ENCODE results near the gene IL15. TPM values are rescaled to one million over a fixed set of nuclear protein-coding genes. Genes with fewer than 3 reads are reported as not detected.

IL15 gene
- total and polyA plus RNA-seq, 2 of the 8 experiments (the other 6 are each of a cell fraction or from before 2014, with no cell fraction given): 0.30 to 0.61 TPM

DNA sequence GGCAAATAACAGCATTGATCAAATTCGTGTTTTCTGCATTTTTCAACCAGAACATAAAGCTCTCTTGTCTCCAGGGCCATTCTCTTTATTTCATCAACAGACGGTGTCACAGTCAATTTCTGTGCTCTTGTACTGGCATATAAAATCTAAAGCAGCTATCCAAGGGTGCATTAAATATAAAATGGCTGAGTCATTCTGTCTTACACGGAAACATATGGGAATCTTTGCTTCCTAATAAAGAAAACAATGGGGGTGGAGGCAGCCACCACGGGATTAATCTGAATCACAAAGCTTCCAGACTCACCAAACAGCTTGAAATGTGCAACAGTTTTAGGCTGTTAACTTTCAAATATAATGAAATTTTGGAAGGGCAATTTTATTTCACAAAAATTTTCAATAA lies 132.6 kb downstream of the IL15 start (continued):
- TF ChIP-seq, protein P1, sequence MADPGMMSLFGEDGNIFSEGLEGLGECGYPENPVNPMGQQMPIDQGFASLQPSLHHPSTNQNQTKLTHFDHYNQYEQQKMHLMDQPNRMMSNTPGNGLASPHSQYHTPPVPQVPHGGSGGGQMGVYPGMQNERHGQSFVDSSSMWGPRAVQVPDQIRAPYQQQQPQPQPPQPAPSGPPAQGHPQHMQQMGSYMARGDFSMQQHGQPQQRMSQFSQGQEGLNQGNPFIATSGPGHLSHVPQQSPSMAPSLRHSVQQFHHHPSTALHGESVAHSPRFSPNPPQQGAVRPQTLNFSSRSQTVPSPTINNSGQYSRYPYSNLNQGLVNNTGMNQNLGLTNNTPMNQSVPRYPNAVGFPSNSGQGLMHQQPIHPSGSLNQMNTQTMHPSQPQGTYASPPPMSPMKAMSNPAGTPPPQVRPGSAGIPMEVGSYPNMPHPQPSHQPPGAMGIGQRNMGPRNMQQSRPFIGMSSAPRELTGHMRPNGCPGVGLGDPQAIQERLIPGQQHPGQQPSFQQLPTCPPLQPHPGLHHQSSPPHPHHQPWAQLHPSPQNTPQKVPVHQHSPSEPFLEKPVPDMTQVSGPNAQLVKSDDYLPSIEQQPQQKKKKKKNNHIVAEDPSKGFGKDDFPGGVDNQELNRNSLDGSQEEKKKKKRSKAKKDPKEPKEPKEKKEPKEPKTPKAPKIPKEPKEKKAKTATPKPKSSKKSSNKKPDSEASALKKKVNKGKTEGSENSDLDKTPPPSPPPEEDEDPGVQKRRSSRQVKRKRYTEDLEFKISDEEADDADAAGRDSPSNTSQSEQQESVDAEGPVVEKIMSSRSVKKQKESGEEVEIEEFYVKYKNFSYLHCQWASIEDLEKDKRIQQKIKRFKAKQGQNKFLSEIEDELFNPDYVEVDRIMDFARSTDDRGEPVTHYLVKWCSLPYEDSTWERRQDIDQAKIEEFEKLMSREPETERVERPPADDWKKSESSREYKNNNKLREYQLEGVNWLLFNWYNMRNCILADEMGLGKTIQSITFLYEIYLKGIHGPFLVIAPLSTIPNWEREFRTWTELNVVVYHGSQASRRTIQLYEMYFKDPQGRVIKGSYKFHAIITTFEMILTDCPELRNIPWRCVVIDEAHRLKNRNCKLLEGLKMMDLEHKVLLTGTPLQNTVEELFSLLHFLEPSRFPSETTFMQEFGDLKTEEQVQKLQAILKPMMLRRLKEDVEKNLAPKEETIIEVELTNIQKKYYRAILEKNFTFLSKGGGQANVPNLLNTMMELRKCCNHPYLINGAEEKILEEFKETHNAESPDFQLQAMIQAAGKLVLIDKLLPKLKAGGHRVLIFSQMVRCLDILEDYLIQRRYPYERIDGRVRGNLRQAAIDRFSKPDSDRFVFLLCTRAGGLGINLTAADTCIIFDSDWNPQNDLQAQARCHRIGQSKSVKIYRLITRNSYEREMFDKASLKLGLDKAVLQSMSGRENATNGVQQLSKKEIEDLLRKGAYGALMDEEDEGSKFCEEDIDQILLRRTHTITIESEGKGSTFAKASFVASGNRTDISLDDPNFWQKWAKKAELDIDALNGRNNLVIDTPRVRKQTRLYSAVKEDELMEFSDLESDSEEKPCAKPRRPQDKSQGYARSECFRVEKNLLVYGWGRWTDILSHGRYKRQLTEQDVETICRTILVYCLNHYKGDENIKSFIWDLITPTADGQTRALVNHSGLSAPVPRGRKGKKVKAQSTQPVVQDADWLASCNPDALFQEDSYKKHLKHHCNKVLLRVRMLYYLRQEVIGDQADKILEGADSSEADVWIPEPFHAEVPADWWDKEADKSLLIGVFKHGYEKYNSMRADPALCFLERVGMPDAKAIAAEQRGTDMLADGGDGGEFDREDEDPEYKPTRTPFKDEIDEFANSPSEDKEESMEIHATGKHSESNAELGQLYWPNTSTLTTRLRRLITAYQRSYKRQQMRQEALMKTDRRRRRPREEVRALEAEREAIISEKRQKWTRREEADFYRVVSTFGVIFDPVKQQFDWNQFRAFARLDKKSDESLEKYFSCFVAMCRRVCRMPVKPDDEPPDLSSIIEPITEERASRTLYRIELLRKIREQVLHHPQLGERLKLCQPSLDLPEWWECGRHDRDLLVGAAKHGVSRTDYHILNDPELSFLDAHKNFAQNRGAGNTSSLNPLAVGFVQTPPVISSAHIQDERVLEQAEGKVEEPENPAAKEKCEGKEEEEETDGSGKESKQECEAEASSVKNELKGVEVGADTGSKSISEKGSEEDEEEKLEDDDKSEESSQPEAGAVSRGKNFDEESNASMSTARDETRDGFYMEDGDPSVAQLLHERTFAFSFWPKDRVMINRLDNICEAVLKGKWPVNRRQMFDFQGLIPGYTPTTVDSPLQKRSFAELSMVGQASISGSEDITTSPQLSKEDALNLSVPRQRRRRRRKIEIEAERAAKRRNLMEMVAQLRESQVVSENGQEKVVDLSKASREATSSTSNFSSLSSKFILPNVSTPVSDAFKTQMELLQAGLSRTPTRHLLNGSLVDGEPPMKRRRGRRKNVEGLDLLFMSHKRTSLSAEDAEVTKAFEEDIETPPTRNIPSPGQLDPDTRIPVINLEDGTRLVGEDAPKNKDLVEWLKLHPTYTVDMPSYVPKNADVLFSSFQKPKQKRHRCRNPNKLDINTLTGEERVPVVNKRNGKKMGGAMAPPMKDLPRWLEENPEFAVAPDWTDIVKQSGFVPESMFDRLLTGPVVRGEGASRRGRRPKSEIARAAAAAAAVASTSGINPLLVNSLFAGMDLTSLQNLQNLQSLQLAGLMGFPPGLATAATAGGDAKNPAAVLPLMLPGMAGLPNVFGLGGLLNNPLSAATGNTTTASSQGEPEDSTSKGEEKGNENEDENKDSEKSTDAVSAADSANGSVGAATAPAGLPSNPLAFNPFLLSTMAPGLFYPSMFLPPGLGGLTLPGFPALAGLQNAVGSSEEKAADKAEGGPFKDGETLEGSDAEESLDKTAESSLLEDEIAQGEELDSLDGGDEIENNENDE (IDR thresholded peaks at IDR 0.05; ENCODE audit: insufficient replicate concordance, low read length): no peak
- no peak for TF ChIP-seq ZNF274 (IDR thresholded peaks at IDR 0.05; ENCODE audit: borderline replicate concordance, extremely low read depth, low read length)
- TF ChIP-seq RBBP5 (IDR thresholded peaks at IDR 0.05; ENCODE audit: borderline replicate concordance, low read depth, low read length): no peak
- TF ChIP-seq CBX5 (IDR thresholded peaks at IDR 0.05; ENCODE audit: low read depth, low read length): no peak
- no peak for TF ChIP-seq EGR1 (IDR thresholded peaks at IDR 0.05; ENCODE audit: borderline replicate concordance, low read depth, low read length)
- no peak for TF ChIP-seq KDM5A (IDR thresholded peaks at IDR 0.05; ENCODE audit: low read length)
- no peak for TF ChIP-seq NANOG (IDR thresholded peaks at IDR 0.05; ENCODE audit: insufficient read depth, low read depth, low read length, poor library complexity, severe bottlenecking)
- TF ChIP-seq BCL11A (IDR thresholded peaks at IDR 0.05; ENCODE audit: low read depth in 2 of 2, low read length in 2 of 2): no peak
- no peak for TF ChIP-seq HDAC6 (IDR thresholded peaks at IDR 0.05; ENCODE audit: low read depth, low read length)
- TF ChIP-seq TBP (IDR thresholded peaks at IDR 0.05; ENCODE audit: low read depth, low read length): no peak
- no peak for TF ChIP-seq SIX5 (IDR thresholded peaks at IDR 0.05; ENCODE audit: low read depth, low read length)

All from H1 (cell line).